NCI-H82 treated with DMSO at 0.1 percent for 48 hours (cell line): ENCODE measurements around the gene CACUL1.
"Not testable (repeated sequence)": the region's sequence is repeated elsewhere in the genome, so short reads cannot be mapped to it uniquely, and the experiment has no call there.

ENCODE experiments used
- DNase-seq: peaks from one replicate; lab custom pipeline; 2025; ENCODE audit not compliant: unreplicated experiment; lab: John Stamatoyannopoulos, UW

The CACUL1 gene

DNA sequence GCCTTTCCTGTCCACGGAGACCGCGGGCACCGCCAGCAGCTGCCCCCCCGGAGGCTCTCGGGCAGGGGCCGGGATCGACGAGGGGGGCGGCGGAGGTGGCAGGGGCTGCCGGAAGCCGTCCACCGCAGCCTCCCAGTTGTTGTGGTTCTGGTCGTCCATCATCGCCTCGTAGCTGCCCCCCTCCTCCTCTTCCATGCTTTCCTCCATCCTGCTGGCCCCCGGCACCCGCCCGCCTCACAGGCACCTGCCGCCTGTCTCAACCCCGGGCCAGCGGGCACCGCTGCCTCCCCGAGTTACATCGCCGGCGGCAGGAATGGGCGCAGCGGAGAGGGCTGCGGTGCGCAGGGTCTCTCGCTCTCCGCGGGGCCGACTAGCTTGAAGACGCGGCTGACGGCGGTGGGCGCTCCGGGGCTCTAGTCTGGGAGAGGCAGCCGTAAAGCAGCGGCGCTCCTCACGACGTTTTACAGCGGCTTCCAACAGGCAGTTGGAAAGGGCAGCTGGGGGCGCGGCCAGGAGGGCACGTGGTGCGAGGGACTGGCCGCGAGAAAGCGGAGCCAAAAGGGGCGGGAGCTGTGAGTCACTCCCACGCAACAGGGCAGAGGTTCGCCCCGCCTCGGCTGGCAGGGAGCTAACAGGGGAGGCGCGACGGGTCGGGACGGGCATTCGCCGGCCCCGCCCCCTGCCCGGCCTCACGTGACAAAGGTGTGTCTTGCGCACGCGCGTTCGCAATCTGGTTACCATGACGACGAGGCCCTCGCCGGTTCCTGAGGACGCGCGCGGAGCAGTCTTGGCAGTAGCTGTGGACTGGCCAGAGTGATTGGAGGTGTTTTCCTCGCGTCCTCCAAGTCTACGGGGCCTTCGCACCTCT is at the start of gene CACUL1:
CACUL1 (minus strand) TSS at position 415 of the 868 bp plus-strand sequence; CDS start at position 207, 208 bp downstream.
- DNase-seq = peak; percentile 93

GRCh38 chr10:118804262-118804773 is 49.5 kb upstream of the CACUL1 start:
- DNase-seq = no peak

DNA sequence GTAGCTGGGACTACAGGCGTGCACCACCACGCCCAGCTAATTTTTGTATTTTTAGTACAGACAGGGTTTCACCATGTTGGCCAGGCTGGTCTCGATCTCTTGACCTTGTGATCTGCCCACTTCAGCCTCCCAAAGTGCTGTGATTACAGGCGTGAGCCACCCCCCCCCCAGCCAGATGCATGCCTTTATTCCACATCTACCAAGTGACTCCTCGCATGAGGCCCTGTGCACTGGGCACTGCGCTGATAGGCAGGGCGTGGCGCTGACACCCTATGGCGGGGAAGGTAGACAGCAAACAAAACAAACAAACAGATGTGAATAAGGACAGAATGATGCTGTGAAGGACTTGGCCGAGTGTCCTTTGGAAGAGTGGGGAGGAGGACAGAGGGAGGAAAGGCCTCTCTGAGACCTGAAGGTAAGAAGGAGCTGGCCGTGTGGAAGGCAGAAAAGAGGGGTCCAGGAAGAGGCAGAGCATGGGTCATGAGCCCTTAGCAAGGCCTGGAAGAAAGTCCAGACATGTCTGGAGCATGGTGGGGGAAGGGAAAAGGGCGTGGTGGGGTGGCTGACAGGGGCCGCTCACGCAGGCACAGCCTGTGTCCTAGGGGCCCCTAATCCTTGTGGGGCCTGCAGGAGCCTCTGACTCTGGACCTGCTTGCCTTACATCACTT is 47.5 kb upstream of the CACUL1 start:
- no peak for DNase-seq

DNA sequence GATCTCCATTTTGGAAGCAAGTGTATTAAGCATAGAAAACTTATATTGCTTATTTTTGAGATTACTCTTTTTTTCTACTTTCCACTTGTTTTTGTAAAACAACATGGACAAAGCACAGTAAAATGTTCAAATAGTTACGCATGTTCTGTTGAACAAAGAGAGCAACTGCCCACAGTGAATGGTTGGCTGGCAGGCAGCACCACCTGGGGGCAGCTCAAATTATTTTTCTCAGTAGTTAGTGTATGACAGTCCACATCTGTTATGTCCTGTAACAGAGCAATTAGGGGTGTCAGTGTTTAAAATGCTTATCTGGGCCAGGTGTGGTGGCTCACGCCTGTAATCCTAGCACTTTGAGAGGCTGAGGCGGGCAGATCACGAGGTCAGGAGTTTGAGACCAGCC is 46.1 kb upstream of the CACUL1 start:
- peak; percentile 9 for DNase-seq

GRCh38 chr10:118799777-118800176 is 45.0 kb upstream of the CACUL1 start:
- DNase-seq = no peak

DNA sequence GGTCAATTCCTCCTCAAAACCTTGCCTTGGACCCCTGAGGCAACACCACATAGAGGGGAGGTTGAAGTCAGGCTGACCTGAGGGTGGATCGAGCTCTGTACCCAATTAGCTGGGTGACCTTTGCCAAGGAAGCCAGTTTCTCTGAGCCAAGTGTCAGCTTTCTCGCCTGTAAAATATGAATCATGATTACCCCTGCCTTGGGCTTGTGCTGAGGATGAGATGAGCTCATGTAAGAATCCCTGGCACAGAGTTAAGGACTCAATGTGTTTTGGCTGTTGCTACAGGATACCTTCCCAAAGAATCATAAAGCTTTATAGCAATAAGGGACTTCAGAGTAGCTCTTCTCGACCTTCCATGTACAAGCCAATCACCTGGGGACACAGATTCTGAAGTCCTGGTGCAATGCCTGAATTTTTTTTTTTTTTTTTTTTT is 43.5 kb upstream of the CACUL1 start:
- DNase-seq = no peak

- DNase-seq = not testable (repeated sequence)
Measured at GRCh38 chr10:118794971-118795370, 40.2 kb upstream of the CACUL1 start.

DNA sequence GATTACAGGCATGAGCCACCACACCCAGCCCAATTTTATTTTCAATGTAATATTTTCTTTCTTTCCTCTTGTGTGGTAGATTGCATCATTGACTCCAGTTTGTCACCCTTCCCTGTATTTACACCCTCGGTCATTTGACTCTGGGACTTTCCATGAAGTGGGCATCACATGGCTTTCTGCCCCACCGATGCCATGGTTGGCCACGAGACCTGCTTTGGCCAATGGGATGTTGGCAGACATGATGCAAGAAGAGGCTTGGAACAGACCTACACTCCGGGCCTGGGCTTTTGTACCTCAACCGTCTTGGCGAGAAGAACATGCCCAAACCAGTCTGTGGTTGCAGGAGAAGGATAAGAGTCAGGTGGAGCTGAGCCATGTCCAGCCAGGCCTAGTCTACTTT is 38.8 kb upstream of the CACUL1 start:
- DNase-seq = no peak

GRCh38 chr10:118792526-118792925 is 37.8 kb upstream of the CACUL1 start:
- DNase-seq = no peak

DNA sequence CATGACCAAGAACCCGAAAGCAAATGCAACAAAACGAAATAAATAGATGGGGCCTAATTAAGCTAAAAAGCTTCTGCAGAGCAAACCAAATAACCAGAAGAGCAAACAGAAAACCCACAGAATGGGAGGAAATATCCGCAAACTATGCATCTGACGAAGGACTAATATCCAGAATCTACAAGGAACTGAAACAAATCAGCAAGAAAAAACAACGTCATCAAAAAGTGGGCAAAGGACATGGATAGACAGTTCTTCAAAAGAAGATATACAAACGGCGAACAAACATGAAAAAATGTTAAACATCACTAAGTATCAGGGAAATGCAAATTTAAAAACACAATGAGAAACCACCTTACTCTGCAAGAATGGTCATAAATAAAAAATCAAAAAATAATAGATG is 35.3 kb upstream of the CACUL1 start:
- DNase-seq = no peak

DNA sequence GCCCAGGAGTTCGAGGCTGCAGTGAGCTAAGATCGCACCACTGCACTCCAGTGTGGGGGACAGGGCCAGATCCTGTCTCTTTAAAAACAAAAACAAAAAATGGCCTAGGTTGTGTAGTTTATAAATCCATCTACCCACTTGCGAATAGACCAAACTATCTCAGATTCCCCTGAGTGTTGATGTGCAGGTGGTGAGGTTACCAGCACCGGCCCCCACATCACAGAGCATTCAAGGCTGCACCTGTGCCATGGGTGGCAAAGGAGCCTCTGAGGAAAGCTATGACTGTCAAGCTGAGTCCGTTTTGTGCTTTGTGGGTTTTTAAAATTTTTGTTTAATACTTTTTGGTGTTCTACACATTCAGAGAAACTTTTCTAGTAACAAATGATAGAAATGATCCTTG is 30.8 kb upstream of the CACUL1 start:
- no peak for DNase-seq

- DNase-seq = no peak
Measured at GRCh38 chr10:118783776-118784545, 29.2 kb upstream of the CACUL1 start.

- DNase-seq = not testable (repeated sequence)
Measured at GRCh38 chr10:118782916-118783465, 28.2 kb upstream of the CACUL1 start.

GRCh38 chr10:118781541-118781940 is 26.8 kb upstream of the CACUL1 start:
- no peak for DNase-seq

GRCh38 chr10:118778727-118779126 is 24.0 kb upstream of the CACUL1 start:
- DNase-seq = no peak

GRCh38 chr10:118776960-118777359 is 22.2 kb upstream of the CACUL1 start:
- no peak for DNase-seq

- DNase-seq = no peak
Measured at GRCh38 chr10:118776033-118776432, 21.3 kb upstream of the CACUL1 start.

DNA sequence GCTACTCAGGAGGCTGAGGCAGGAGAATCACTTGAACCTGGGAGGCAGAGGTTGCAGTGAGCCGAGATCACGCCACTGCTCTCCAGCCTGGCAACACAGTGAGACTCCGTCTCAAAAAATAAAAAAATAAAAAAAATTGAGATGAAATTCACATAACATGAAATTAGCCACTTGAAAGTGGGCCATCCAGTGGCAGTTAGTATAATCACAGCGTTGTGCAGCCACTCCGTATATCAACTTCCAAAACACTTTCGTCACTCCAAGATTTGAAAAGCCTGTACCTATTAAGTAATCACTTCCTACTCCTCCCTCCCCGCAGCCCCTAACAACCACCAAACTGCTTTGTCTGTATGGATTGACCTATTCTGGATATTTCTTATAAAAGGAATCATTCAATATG is 20.7 kb upstream of the CACUL1 start:
- no peak for DNase-seq

- DNase-seq = no peak
Measured at GRCh38 chr10:118773041-118773440, 18.3 kb upstream of the CACUL1 start.

- DNase-seq = no peak
Measured at GRCh38 chr10:118771976-118772375, 17.2 kb upstream of the CACUL1 start.
